ENCODE measurements around the gene PTPRB. TPM values are rescaled to one million over a fixed set of nuclear protein-coding genes. Genes with fewer than 3 reads are reported as not detected.

The PTPRB gene
- total and polyA plus RNA-seq, 12 donors = 8.0 to 46.3 (median 28.4) TPM

DNA sequence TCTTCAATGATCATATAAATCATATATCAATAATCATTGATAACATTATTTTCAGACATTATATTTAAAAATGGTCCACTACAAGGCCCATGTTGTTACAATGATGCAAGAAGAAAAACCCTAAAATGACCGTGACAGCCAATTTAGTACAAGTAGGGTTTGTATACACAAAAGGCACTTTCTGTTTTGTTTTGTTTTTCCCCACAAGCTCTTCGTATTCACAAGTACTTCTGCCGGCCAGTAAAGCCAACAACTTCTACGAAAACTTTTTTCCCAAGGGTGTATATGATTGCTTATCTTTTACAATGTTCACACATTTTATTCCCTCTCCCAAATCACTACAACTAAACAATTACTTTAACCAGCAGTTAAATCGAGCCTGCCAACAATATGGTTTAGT lies 9.6 kb downstream of the PTPRB start:
- Histone ChIP-seq H3K4me3 (no peak overlapping the region), H3K27ac (no peak overlapping the region), H3K4me1 (replicated peaks in 1 of 2) (no peaks in the 10 kb centered on the region), H3K36me3 (replicated peaks in 1 of 2) (no peaks in the 10 kb centered on the region), H3K27me3 (no peaks in the 10 kb centered on the region), H3K9me3 (replicated peaks in 1 of 3) (no peaks in the 10 kb centered on the region)
- whole genome bisulfite sequencing, 4 donors = 76 to 84% (median 81%) methylated on average over 5 of the region's 5 CpGs
- TF ChIP-seq, protein P1, sequence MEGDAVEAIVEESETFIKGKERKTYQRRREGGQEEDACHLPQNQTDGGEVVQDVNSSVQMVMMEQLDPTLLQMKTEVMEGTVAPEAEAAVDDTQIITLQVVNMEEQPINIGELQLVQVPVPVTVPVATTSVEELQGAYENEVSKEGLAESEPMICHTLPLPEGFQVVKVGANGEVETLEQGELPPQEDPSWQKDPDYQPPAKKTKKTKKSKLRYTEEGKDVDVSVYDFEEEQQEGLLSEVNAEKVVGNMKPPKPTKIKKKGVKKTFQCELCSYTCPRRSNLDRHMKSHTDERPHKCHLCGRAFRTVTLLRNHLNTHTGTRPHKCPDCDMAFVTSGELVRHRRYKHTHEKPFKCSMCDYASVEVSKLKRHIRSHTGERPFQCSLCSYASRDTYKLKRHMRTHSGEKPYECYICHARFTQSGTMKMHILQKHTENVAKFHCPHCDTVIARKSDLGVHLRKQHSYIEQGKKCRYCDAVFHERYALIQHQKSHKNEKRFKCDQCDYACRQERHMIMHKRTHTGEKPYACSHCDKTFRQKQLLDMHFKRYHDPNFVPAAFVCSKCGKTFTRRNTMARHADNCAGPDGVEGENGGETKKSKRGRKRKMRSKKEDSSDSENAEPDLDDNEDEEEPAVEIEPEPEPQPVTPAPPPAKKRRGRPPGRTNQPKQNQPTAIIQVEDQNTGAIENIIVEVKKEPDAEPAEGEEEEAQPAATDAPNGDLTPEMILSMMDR (IDR thresholded peaks at IDR 0.05) = no peak
- TF ChIP-seq POLR2A (IDR thresholded peaks at IDR 0.05) = no peak
- intact Hi-C loops (cut with DNase I) = no loop called here
- DNase-seq = no peak

DNA sequence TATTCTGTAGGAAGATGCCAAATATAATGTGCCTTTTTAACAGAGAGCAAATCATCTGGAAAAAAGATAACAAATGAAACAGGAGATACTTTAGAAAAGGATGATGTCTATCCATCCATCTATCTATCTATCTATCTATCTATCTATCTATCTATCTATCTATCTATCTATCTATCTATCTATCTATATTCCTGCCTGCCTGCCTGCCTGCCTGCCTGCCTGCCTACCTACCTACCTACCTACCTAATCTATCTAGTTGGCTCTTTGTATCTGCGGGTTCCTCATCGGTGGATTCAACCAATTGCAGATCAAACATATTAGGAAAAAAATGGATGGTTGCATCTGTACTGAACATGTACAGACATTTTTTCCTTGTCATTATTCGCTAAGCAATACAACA lies 11.0 kb downstream of the PTPRB start:
- intact Hi-C loops (cut with DNase I) = no loop called here
- Histone ChIP-seq H3K27me3 (no peaks in the 10 kb centered on the region), H3K9me3 (replicated peaks in 1 of 3) (no peaks in the 10 kb centered on the region), H3K36me3 (replicated peaks in 1 of 2) (no peaks in the 10 kb centered on the region), H3K27ac (no peak overlapping the region), H3K4me3 (no peak overlapping the region), H3K4me1 (replicated peaks in 1 of 2) (no peaks in the 10 kb centered on the region)
- WGBS, 4 donors = 92 to 93% (median 93%) methylated on average over 3 of the region's 3 CpGs
- DNase-seq = no peak
- TF ChIP-seq, protein P1 (IDR thresholded peaks at IDR 0.05) = no peak
- TF ChIP-seq POLR2A (IDR thresholded peaks at IDR 0.05) = no peak

DNA sequence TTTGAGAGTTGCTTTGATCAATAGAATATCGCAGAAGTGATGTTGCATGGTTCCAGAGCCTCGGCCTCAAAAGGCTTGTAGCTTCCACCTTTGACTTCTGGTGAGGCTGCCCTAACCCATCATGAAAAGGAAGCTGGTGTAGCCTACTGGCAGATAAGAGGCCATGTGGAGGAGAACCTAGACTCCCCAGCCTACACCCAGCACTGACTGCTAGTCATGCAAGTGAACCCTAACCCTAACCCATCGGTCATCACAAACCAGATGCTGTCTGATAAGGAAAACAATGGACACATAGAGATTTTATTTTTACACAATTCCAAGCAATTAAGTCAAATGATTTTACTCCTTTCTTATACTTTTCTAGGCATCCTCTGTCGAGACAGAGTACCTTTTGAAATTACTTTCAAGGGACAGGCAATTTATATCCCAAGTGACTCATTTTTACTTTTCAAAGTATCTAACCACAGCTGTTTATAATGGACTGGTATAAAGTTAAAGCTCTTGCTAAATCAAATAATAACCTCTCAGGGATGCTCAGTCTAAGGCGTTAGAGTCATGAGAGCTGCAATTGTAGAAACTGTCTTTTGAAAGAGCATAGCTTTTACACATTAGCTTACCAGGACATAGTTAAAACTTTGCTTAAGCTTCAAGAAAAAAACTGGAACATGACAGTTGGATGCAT lies 17.6 kb downstream of the PTPRB start:
- intact Hi-C loops (cut with DNase I) = no loop called here
- DNase-seq = no peak
- no peaks in the 10 kb centered on the region for H3K27me3 ChIP-seq
- no peak overlapping the region for H3K27ac ChIP-seq
- H3K9me3 ChIP-seq (replicated peaks in 1 of 3) = no peaks in the 10 kb centered on the region
- 76 to 80% (median 78%) methylated on average over 5 of the region's 5 CpGs for WGBS, 4 donors
- H3K4me1 ChIP-seq (replicated peaks in 1 of 2) = no peaks in the 10 kb centered on the region
- H3K36me3 ChIP-seq (replicated peaks in 1 of 2) = no peaks in the 10 kb centered on the region
- H3K4me3 ChIP-seq = no peak overlapping the region
- no peak for TF ChIP-seq POLR2A (IDR thresholded peaks at IDR 0.05)
- TF ChIP-seq, protein P1 (IDR thresholded peaks at IDR 0.05) = no peak

DNA sequence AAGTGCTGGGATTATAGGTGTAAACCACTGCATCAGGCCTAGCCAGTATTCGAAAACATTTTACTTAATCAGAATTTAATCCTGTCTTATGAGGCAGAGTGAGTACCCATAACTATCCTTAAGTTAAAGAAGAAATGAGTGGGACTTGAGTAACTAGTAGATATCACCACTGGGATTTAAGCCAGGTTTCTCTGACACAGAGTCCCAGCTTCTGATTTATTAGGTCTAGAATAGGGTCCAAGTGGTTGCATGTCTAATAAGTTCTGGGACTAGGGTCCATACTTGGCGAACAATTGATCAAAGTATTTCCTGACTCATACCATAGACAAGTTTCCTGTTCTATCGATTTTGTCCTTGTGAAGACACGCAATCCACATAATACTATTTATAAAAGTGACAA lies 18.9 kb downstream of the PTPRB start:
- no peaks in the 10 kb centered on the region for H3K36me3 ChIP-seq (replicated peaks in 1 of 2)
- H3K27me3 ChIP-seq = no peaks in the 10 kb centered on the region
- no peak for TF ChIP-seq POLR2A (IDR thresholded peaks at IDR 0.05)
- TF ChIP-seq, protein P1 (IDR thresholded peaks at IDR 0.05) = no peak
- 74 to 83% (median 81%) methylated on average over 4 of the region's 4 CpGs for WGBS, 4 donors
- no peaks in the 10 kb centered on the region for H3K9me3 ChIP-seq (replicated peaks in 1 of 3)
- no peak overlapping the region for H3K4me3 ChIP-seq
- no peak overlapping the region for H3K27ac ChIP-seq
- H3K4me1 ChIP-seq (replicated peaks in 1 of 2) = no peaks in the 10 kb centered on the region
- DNase-seq = no peak
- intact Hi-C loops (cut with DNase I) = no loop called here

Data from adrenal gland (tissue), 12 donors.